Thyroid gland (tissue), 4 donors: ENCODE data around the gene PLB1. TPM values are rescaled to one million over a fixed set of nuclear protein-coding genes. Genes with fewer than 3 reads are reported as not detected.

ENCODE experiments used
- DNase-seq, 2 donors: peaks; one replicate each; pipeline ENCODE4 v3.0.0-alpha.2; 2019
- H3K27ac ChIP-seq, 3 donors: fragments of 200-600 bp; sonication (generic); 1 replicate in 2 of 3; 2 replicates in 1 of 3; pipeline ENCODE4 v1.5.1; 2016 to 2019; ENCODE audit warnings: mild to moderate bottlenecking in 1 of 3, moderate library complexity in 1 of 3
- H3K27me3 ChIP-seq: fragments of 200-600 bp; sonication (generic); one replicate; pipeline ENCODE4 v1.5.1; 2019
- H3K36me3 ChIP-seq, 2 donors: fragments of 200-600 bp; sonication (generic); one replicate each; pipeline ENCODE4 v1.5.1; 2016 to 2019
- H3K4me1 ChIP-seq, 2 donors: fragments of 200-600 bp; sonication (generic); one replicate each; pipeline ENCODE4 v1.5.1; 2017 to 2019
- H3K4me3 ChIP-seq, 3 donors: fragments of 200-600 bp; sonication (generic); replicated peaks in 1 of 3; 1 replicate in 2 of 3; 2 replicates in 1 of 3; pipeline ENCODE4 v1.5.1; 2016; ENCODE audit warnings: mild to moderate bottlenecking in 1 of 3
- H3K9me3 ChIP-seq: fragments of 200-600 bp; sonication (generic); one replicate; pipeline ENCODE4 v1.5.1; 2017
- POLR2A ChIP-seq, 2 donors: fragments of 450-650 bp; IDR thresholded peaks; one replicate each; pipeline ENCODE4 v1.6.1; 2017; ENCODE audit warnings: antibody characterized with exemption in 2 of 2, mild to moderate bottlenecking in 2 of 2, moderate library complexity in 1 of 2
- WGBS, 2 donors: methylation state at CpG; one replicate each; pipeline ENCODE4 v1.1.5; 2017; 5-methylcytosine and 5-hydroxymethylcytosine counted together
- intact Hi-C: fragments of 100-400 bp; cut with DNase I; formaldehyde crosslinking; loops from one replicate; pipeline ENCODE4 v1.15.1; 2023
- total RNA-seq, 4 donors: library from RNA; depleted of rRNA; stranded (reverse); fragments of >200 nt; gene quantifications; one replicate each; pipeline ENCODE4 v1.2.3, GENCODE V29; 2016
- TF ChIP-seq, protein P1 (sequence below), 6 experiments: fragments of 200-600 bp in 3 of 6; fragments of 450-650 bp in 3 of 6; sonication (generic) in 3 of 6; IDR thresholded peaks; one replicate each; pipeline ENCODE4 v1.5.1; 2016 to 2019; ENCODE audit warnings: antibody characterized with exemption in 6 of 6, mild to moderate bottlenecking in 2 of 6, inconsistent platforms in 1 of 6, moderate library complexity in 1 of 6

PLB1 gene
- total RNA-seq, 4 donors from 2014 or later, result 1.2 to 3.3 (median 1.8) TPM

DNA sequence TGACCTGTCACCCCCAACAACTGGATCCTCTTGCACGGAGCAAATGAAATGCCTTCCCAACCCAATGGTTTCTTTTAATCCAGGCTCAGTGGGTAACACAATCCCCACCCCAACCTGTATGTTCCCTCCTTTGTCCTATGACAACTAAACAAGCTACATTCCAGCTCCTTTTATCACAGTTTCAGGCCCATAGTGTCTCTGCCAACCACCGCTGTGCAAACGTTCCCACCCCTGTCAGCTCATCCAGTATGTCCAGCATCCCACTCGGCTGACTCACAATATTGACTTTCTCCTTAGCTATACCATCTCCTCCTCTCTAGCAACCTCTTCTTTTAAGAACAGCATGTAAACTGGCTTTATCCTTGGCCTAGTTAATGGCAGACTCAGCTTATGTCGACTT, 137.9 kb downstream of the PLB1 start:
- H3K9me3 ChIP-seq, result no peaks in the 10 kb centered on the region
- WGBS, 2 donors, result 84 to 86% methylated on average over 5 of the region's 5 CpGs
- TF ChIP-seq, protein P1, sequence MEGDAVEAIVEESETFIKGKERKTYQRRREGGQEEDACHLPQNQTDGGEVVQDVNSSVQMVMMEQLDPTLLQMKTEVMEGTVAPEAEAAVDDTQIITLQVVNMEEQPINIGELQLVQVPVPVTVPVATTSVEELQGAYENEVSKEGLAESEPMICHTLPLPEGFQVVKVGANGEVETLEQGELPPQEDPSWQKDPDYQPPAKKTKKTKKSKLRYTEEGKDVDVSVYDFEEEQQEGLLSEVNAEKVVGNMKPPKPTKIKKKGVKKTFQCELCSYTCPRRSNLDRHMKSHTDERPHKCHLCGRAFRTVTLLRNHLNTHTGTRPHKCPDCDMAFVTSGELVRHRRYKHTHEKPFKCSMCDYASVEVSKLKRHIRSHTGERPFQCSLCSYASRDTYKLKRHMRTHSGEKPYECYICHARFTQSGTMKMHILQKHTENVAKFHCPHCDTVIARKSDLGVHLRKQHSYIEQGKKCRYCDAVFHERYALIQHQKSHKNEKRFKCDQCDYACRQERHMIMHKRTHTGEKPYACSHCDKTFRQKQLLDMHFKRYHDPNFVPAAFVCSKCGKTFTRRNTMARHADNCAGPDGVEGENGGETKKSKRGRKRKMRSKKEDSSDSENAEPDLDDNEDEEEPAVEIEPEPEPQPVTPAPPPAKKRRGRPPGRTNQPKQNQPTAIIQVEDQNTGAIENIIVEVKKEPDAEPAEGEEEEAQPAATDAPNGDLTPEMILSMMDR (IDR thresholded peaks at IDR 0.05), result no peak
- TF ChIP-seq POLR2A (IDR thresholded peaks at IDR 0.05), result no peak
- H3K27ac ChIP-seq, result no peak overlapping the region
- H3K4me1 ChIP-seq, result peaks cover 0 to 22% of the 10 kb centered on the region in 2 donors
- no peak for DNase-seq
- no peak overlapping the region for H3K4me3 ChIP-seq
- intact Hi-C loops, result no loop called here
- no peaks in the 10 kb centered on the region for H3K27me3 ChIP-seq
- no peaks in the 10 kb centered on the region for H3K36me3 ChIP-seq

DNA sequence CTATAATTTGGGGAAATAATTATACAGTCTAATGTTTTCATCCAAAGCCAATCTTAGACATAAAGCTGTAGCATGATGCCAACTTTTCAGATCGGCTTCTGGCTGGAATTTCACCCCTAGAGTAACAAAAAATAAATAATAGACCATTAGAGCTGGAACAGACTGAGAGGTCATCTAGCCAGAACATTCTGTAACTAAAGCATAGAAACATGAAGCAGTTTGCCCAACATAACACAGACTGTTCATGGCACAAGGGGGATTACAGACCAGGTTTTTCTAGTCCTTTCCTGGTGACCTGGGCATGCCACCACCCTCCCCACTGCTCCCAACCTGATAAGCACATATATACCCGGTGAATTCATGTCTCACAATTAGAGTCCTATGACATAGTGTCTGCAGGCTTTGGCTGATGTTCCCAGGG, 139.3 kb downstream of the PLB1 start:
- H3K27ac ChIP-seq, result peak overlapping the region; percentile 10 to 68 (median 39)
- no peak overlapping the region for H3K4me3 ChIP-seq
- no peaks in the 10 kb centered on the region for H3K27me3 ChIP-seq
- intact Hi-C loops, result no loop called here
- no peak for TF ChIP-seq POLR2A (IDR thresholded peaks at IDR 0.05)
- TF ChIP-seq, protein P1 (IDR thresholded peaks at IDR 0.05), result no peak
- no peaks in the 10 kb centered on the region for H3K36me3 ChIP-seq
- 48 to 74% methylated on average over 2 of the region's 2 CpGs for WGBS, 2 donors
- H3K4me1 ChIP-seq, result peaks cover 0 to 22% of the 10 kb centered on the region in 2 donors
- H3K9me3 ChIP-seq, result no peaks in the 10 kb centered on the region
- peak in 1 of 2 donors; percentile 23 for DNase-seq

DNA sequence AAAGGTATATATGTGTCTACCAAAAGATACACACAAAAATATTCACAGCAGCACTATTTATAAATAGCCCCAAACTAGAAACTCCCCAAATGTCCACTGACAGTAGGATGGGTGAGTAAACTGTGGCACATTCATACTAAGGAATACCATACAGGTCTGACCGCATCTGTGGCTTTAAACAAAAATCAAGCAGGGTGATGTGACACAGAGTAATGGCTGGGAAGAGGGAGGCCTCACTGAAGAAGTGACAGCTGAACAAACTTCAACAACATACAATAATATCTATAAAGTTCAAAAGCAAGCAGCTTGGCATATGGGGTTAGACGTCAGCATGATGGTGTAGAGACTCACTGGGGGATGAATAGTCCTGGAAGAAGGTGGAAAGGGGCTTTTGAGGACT, 140.6 kb downstream of the PLB1 start:
- DNase-seq, result no peak
- Histone ChIP-seq H3K36me3 (no peaks in the 10 kb centered on the region), H3K4me3 (no peak overlapping the region), H3K4me1 (peaks cover 0 to 22% of the 10 kb centered on the region in 2 donors), H3K27me3 (no peaks in the 10 kb centered on the region), H3K9me3 (no peaks in the 10 kb centered on the region), H3K27ac (no peak overlapping the region)
- 98 to 100% methylated on average over 2 of the region's 2 CpGs for WGBS, 2 donors
- intact Hi-C loops, result no loop called here
- no peak for TF ChIP-seq POLR2A (IDR thresholded peaks at IDR 0.05)
- TF ChIP-seq, protein P1 (IDR thresholded peaks at IDR 0.05), result no peak

- no peaks in the 10 kb centered on the region for H3K36me3 ChIP-seq
Measured at GRCh38 chr2:28637066-28638047, 141.5 kb downstream of the PLB1 start.

GRCh38 chr2:28638102-28638501, 142.2 kb downstream of the PLB1 start:
- Histone ChIP-seq H3K27ac (no peak overlapping the region), H3K9me3 (no peaks in the 10 kb centered on the region), H3K27me3 (no peaks in the 10 kb centered on the region), H3K4me3 (no peak overlapping the region), H3K4me1 (peaks cover 0 to 23% of the 10 kb centered on the region in 2 donors), H3K36me3 (no peaks in the 10 kb centered on the region)
- no peak for DNase-seq
- no peak for TF ChIP-seq POLR2A (IDR thresholded peaks at IDR 0.05)
- TF ChIP-seq, protein P1 (IDR thresholded peaks at IDR 0.05), result no peak
- WGBS, 2 donors, result 84 to 85% methylated on average over 2 of the region's 2 CpGs
- intact Hi-C loops, result no loop called here

More at GRCh38 chr2:28637066-28638047, 141.5 kb downstream of the PLB1 start:
- no peaks in the 10 kb centered on the region for H3K27me3 ChIP-seq
- no peak overlapping the region for H3K4me3 ChIP-seq
- no peaks in the 10 kb centered on the region for H3K9me3 ChIP-seq
- no peak for TF ChIP-seq POLR2A (IDR thresholded peaks at IDR 0.05)
- DNase-seq, result peak; percentile 26 to 32
- intact Hi-C loops, result no loop called here
- H3K4me1 ChIP-seq, result peaks cover 0 to 22% of the 10 kb centered on the region in 2 donors
- peak overlapping the region in 1 of 3 donors; percentile 17 for H3K27ac ChIP-seq
- WGBS, 2 donors, result 66 to 76% methylated on average over 12 of the region's 12 CpGs
